GM18858 (cell line): Measurements from ENCODE around the gene IL4.
A peak's percentile ranks its signal among the peaks of the same experiment; 100 is the strongest.

ENCODE experiments used
- ATAC-seq: cut with Tn5 transposase; IDR thresholded peaks from one replicate; pipeline ENCODE4 v1.9.1; 2021; ENCODE audit not compliant: unreplicated experiment

IL4 gene

DNA sequence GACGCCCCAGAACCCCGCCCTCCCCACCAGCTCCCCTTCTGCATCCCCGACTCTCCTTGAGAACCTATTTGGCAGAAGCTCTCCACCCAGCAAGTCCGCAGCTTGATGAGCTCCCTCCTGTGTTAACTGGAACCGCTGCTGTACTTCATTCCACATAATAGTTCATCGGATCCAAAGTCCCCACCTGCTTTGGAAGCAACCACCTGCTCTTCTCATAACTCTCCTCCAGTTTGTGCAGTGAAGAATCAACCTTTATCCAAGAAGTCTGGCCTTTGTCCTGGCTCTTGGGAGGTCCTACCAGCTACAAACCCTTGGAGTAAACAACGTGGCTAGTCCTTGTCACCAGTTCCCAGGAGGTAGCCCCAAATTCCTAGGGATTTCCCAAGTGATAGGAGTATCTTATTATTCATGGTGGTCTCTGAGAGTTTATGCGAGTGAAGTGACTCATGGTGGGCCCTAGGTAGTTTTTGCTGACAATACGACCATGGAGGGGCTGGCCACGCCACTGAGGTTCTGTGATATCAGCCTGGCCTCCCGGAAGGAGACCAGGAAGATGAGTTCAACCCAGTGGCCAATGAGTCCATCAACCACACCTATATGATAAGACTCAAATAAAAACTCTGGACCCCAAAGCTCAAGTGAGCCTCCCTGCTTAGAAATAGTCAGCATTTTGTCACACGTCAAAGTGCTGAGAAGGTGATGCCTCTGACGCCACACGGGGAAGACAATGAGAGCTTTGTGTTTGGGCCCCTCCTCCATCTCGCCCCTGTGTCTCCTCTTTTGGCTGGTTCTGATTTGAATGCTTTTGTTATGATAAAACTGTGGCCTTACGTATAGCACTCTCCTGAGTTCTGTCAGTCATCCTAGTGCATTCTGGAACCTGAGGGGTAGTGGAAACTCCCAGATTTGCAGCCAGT lies 3.6 kb upstream of the IL4 start:
- no peak for ATAC-seq

DNA sequence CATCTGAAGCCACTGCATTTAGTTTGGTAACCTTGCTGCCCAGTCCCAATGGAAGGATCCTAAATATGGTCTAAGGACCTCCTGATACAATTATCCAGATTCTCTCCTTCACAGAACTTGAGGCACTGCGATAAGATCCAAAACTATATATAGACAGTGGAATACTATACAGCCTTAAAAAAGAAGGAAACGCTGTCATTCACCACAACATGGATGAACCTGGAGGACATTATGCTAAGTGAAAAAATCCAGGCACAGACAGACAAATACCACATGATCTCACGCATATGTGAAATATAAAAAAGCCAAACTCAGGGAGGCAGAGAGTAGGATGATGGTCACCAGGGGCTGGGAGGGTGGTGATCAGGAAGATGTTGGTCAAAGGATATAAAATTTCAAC lies 2.8 kb upstream of the IL4 start:
- no peak for ATAC-seq

DNA sequence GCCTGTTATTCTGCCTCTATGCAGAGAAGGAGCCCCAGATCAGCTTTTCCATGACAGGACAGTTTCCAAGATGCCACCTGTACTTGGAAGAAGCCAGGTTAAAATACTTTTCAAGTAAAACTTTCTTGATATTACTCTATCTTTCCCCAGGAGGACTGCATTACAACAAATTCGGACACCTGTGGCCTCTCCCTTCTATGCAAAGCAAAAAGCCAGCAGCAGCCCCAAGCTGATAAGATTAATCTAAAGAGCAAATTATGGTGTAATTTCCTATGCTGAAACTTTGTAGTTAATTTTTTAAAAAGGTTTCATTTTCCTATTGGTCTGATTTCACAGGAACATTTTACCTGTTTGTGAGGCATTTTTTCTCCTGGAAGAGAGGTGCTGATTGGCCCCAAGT lies 301 bp upstream of the IL4 start:
- no peak for ATAC-seq

DNA sequence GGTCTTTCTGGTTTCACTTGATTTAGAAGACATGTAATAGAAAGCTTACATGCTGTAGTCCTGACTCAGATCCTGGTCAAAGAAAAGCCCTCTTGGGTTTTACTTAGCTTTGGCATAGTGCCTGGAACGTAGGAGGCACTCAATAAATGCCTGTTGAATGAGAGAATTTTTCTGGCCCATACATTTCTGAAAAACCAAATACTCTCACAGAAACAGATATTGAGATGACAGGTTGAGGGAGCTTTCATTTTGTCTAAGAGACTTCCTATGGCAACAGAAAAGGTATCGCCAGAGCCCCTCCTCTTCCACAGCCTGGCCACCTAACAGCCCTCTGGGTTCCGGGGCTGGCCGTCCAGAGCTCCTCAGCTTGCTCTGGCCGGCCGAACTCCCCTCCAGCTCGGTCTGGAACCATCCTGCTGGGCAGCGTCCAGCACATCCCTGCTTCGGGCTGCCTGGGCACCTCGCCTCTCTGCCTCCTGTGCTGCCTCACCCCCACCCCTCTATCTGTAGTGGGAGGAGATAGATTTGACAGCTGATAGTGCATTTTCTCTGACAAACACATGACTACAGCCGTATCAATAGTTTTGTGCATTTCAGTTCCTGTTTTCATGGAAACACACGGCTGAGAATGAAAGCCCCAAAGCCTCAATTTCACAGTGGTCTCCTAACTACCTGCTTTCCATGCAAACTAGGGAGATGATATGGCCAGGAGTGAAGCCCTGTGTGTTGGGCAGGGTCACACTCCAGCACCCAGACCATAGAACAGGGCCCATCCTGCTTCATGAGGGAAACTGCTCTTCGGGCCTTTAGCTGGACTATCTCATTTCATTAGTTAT lies 1.1 kb downstream of the IL4 start:
- ATAC-seq = peak; percentile 73

DNA sequence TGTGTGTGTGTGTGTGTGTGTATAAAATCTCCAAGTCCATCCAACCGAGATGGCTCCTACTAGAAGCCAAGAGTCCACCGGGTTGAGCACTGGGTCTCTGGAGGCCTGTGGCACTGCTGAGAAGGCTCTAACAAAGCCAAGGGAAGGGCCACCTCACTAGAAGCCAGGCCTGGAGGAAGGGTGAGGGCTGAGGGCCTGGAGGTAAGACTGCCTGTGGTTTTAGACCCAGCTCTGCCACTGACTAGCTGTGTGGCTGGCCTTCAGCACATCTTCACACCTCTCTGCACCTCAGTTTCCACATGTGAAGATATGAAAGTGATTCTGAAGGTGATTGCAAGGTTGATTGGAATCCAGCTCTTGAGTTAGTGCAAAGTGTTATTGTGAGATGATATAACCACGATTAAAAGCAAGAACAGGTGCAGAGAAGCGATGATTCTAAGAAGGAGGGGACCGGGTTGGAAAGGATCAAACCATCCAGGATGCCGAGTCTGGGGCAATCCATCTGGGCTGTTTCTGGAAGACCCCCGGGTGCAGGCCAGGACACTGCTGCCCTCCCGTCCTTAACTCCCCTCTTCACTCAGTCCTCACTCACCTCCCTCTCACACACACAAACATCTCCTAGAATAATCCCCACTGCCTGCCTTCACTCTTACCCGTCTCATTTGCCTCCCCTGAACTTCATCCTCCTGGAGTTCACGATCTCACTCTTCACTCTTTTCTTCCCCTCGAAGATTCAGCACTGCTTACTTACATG lies 2.3 kb downstream of the IL4 start:
- ATAC-seq = no peak

DNA sequence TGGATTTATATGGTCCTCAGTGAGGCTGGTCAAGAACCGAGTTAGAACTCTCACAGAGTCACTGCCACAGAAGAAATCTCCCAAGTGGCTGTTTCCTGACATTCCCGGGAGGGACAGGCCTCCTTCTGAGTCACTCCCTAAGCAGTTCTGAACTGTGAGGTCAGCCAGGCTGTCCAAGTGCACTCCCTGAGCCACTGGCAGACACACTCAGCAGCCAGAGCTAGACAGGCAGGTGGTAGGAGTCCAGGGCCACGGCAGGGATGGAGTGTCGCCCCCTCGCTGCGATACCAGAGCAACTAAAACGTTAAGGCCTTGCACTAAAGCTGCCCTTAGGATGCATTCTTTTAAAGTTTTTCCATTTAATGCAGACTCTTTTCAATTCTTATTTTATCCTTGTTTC lies 3.4 kb downstream of the IL4 start:
- no peak for ATAC-seq

DNA sequence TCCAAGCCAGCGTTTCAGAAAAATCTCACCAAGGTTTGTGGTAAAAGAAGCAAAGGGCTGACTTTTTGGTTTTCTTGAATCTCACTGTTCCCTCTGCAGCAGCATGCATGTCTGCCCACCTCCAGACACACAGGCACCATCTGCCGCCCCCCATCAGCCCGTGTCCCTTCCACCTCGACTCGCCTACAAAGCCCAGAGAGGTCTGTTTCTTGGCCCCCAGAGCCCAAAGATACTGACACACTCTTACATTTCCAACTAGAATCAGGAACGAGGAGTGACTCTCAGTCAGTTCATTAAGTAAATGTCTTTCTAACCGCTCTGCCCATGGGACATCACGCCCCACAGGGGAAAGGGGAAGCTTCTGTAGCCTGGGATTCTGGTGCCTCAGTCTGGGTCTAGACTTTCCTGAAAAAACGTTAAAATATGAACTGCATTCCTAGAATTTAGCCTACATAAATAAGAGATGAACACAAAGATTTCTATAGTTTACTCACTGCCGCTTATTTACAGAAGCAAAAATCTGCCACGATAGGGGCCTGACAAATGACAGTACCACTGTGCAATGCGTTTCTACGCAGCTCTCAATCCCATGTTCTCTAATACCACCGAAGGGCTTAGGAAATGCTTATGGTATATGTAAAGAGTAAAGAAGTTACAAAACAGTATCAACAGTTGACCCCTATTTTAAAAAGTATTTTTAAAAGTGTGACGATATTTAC lies 4.1 kb downstream of the IL4 start:
- ATAC-seq = no peak

DNA sequence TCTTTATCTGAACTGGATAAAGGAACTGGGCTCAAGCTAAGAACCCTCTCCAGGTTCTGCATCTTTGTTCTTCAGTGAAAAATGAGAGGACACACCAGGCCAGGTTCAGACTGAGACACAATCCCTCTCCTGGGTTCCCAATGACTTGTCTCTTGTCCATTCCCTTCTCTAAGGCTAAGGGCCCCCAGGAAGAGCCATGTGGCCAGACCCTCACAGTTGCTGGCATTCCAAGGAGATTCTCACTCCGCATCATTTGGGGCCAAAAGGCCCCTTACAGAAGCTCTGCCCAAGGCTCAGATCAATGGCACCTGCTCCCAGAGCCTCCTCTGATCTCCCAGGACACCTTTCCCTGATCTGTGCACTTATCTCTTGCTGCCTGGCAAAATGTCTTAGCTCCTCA lies 4.9 kb downstream of the IL4 start:
- ATAC-seq = no peak

DNA sequence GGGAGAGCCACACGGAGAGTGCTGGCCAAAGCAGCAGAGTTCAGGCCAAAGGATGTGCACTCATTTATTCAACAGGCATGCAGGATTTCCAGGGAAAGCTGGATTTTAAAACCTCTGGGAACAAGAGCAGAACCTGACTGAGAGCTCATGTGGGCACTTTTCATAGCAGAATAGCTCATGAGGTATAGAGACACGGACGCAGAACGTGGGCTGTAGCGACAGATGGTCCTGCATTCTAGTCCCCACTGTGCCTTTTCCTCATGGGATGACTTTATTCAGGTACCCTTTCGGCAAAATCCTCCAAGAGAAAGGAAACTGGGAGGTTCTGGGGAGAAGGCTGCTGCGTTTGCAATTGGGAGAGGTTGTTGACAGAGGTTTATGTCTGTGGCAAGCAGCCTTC lies 5.4 kb downstream of the IL4 start:
- ATAC-seq = no peak

DNA sequence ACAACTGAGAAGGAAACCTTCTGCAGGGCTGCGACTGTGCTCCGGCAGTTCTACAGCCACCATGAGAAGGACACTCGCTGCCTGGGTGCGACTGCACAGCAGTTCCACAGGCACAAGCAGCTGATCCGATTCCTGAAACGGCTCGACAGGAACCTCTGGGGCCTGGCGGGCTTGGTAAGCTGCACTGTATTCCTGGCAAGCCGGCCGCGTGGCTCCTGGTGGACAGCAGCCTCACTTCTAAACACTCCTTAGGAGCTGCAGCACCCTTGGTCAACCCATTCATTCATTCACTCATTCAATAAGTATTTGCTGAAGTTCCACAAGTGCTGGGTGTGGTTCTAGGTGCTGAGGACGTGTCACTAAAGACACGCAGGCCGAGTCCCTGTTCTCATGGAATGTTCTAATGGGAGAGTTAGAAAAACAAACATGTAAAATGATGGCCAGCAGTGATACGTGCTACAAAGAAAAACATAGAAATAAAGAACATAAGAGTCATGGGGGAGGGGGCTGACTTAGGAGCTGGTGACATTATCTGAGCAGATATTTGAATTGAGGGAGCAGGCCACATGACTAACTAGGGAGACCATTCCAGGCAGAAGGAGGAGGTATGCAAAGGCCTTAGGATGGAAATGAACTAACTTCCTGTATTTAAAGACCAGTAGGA lies 6.1 kb downstream of the IL4 start:
- no peak for ATAC-seq

DNA sequence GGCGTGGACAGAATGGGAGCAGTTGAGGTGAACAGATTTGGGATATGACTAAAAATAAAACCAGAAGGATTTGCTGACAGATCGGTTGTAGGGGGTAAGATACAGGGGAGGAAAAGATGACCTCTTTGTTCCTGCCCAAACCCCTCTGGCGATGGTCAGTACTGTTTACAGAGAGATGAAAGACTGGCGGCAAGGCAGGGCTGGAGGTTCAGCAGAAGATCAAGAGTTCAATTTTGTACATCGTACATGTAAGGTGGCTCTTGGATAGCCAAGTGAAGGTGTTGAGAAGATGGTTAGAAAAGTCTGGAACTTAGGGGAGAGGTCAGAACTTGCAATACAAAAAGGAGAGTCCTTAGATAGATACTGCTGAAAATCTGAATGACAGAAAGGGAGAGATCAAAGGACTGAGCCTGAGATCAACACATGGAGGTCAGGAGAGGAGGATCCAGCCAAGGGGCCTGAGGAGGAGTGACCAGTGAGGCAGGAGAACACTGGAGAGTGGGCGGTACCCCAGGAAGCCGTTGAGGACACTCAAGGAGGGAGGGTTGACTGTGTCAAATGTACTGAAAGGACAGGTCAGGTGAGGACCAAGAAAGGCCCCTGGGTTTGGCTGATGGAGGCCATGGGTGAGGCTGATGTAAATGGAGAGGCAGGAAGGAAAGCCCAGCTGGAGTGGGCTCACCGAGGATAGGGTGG lies 7.1 kb downstream of the IL4 start:
- ATAC-seq = no peak

DNA sequence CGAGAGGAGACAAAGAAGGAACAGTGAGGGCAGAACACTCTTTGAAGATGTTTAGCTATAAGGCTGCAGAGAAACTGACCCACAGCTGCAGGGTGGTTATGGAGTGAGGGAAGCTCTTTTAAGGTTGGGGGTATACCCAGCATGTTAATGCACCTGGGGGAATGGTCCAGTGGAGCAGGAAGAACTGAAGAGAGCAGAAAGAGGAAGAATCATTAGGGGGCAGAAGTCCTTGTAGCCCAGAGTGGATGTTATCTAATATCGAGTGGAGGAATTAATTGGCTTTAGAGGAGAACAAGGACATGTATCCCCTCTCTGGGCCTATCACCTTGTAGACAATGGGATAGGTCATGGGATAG lies 7.7 kb downstream of the IL4 start:
- ATAC-seq = no peak

DNA sequence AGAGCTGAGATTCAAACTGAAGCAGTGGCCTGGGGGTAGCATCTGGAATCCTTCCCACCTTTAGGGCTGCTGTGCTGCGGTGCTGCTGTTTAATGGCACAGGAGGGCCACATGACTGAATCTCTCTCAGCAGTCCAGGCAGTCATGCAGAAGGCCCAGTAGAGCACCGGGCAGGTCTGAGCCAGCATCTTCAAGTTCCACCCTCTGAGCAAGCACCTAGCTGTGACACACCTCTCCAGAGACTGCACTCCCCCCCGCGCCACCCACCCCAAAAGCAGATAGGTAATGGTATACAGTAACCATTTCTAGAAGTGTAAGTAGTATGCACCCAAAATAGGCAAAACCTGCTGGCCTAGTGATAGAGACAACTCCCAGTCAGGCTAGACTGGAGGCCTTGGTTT lies 8.2 kb downstream of the IL4 start:
- no peak for ATAC-seq

DNA sequence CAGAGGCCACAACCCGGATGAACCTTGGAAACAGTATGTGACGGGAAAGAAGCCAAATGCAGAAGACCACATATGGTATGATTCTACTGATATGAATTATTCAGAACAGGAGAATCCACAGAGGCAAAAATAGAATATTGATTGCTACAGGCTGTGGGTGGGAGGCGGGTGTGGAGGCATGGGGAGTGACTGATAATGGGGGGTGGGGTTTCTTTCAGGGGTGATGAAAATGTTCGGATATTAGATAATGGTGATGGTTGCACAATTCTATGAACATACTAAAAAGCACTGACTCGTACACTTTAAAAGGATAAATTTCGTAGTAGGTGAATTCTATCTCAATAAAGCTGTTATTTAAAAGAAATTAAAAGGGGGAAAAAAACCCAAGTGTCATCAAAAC lies 10.7 kb downstream of the IL4 start:
- no peak for ATAC-seq

DNA sequence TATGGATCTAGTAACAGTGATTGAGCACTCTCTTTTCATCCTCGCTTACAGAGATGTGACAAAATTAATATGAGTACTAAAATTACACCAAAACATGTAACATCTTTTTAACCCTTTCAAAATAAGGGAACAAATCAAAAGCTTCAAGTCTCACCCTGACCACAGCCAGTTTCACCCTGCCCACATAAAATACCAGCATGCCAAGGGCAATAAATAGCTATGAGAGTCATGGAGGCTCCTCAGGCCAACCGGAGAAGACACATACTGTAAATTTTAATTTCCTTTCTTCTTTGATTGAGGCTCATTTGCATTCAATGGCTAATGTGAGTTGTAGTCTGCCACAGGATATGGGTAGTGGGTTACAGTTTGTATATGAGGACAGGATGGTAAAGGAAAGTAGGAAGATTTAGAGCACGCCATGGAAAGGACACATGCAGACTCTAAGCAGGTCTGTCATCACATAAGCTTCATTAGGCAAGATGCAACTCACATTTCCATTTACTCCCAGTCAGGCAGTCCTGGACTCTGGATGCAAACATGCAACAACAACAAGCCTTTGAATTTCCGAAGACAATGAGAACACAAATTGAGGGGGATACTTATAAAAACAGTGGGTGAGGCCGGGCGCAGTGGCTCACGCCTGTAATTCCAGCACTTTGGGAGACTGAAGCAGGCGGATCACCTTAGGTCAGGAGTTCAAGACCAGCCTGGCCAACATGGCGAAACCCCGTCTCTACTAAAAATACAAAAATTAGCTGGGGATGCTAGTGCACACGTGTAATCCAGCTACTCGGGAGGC lies 11.3 kb downstream of the IL4 start:
- ATAC-seq = no peak

DNA sequence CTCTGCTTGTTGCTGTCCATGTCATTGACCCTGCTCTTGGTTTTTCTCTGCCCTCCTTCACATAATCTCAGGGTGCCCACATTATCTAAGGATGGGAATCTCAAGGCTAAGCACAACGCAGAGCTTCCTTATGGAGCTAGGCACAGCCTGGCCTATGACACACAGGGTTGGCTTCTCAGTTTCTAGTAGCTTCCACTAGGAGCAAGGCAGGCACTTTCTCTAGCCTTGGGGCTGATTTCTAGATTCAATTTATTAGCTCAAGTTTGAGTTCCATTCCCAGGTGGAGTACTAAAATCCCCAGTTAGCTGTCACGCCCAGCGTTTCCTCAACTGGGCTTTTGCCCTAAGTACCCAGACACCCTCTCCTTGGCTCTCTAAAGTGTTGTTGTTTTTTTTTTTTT lies 12.4 kb downstream of the IL4 start:
- ATAC-seq = no peak

DNA sequence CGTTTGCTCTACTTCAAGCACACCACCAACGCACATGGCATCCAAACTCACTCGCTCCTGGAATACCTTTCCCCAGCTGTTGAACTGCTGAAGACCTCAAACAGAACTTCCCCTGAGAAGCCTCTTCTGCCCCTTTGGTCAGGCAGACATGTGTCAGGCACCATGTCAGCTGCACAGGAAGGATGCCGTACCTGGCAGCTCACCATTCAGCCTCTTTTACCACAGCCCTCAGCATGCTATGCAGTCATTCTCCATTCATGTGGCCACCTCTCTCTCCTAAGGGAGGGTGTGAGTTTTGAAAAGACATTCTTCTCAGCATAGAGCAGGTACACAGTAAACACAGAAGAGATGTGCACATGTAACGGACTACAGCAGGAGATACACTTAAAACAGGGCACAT lies 14.2 kb downstream of the IL4 start:
- no peak for ATAC-seq

DNA sequence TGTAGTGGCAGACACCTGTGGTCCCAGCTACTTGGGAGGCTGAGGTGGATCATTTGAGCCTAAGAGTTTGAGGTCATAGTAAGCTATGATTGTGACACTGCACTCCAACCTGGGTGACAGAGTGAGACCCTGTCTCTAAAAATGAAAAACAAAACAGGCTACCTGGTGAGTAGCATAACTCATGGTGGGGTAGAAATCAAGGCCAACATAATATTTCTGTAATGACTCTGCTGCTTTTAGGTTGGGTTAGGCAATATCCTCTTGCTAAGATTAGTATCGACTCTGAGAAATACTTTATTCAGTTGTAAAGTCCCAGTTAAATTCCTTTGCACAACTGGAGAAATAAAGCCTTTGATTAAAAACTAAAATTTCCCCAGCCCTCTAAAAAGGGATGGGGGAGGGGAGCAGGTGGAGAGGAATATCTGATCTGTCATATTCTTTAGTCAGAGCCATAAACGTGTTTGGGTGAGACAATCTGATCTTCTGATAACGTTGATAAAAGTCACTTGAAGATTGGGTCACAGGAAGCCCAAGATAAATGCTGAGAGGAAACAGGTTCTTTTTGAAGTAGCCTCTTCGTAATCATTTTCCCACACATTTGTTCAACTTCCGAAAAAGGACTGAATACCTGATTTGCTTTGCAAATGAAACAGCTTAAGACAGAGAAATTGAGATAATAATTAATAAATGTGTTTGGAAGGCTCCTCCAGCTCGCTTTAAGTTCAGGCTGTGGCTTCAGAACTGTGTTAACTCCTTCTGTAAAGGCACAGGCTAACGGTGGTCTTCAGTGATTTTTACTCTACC lies 14.9 kb downstream of the IL4 start:
- ATAC-seq = no peak
